HepG2 (cell line): ENCODE data around the gene NOTUM. TPM values are rescaled to one million over a fixed set of nuclear protein-coding genes. Genes with fewer than 3 reads are reported as not detected.

Experiments
- ATM ChIP-seq: fragments of 450-650 bp; IDR thresholded peaks from 2 replicates; pipeline ENCODE4 v1.7.1; 2017; ENCODE audit warnings: mild to moderate bottlenecking, borderline replicate concordance
- BRCA1 ChIP-seq: sonication (generic); formaldehyde crosslinking; IDR thresholded peaks from 2 replicates; pipeline ENCODE4 v1.4.0; 2020; ENCODE audit warnings: missing genetic modification reagents
- HDAC2 ChIP-seq: sonication (generic); formaldehyde crosslinking; IDR thresholded peaks from 2 replicates; pipeline ENCODE4 v1.4.0; 2020; ENCODE audit warnings: missing genetic modification reagents
- ISX ChIP-seq: sonication (generic); formaldehyde crosslinking; conservative IDR thresholded peaks from 2 replicates; pipeline ENCODE4 v1.5.0; 2020; ENCODE audit warnings: missing genetic modification reagents
- KDM2A ChIP-seq: sonication (generic); formaldehyde crosslinking; IDR thresholded peaks from 2 replicates; pipeline ENCODE4 v1.4.0; 2020; ENCODE audit warnings: low read depth, missing genetic modification reagents, borderline replicate concordance
- KMT2B ChIP-seq: IDR thresholded peaks from 2 replicates; pipeline ENCODE4 v1.6.1; 2016; ENCODE audit warnings: missing genetic modification reagents, missing compliant biosample characterization
- MIER2 ChIP-seq: IDR thresholded peaks from 2 replicates; pipeline ENCODE4 v1.6.1; 2016; ENCODE audit warnings: missing biosample characterization, missing genetic modification reagents
- MLLT10 ChIP-seq: sonication (generic); formaldehyde crosslinking; IDR thresholded peaks from 2 replicates; pipeline ENCODE4 v1.4.0; 2020; ENCODE audit warnings: missing genetic modification reagents
- MZF1 ChIP-seq: sonication (generic); formaldehyde crosslinking; IDR thresholded peaks from 2 replicates; pipeline ENCODE4 v1.8.1; 2023; ENCODE audit warnings: mild to moderate bottlenecking, missing genetic modification reagents, borderline replicate concordance
- NBN ChIP-seq: fragments of 450-650 bp; conservative IDR thresholded peaks from 2 replicates; pipeline ENCODE4 v1.6.1; 2017
- PAX8 ChIP-seq: sonication (generic); formaldehyde crosslinking; IDR thresholded peaks from 2 replicates; pipeline ENCODE4 v1.8.0; 2022; ENCODE audit warnings: mild to moderate bottlenecking, missing genetic modification reagents, borderline replicate concordance
- POLR2AphosphoS5 ChIP-seq: IDR thresholded peaks from 2 replicates; pipeline ENCODE4 v1.6.1; 2012; ENCODE audit warnings: low read depth, low read length
- SPEN ChIP-seq: sonication (generic); formaldehyde crosslinking; IDR thresholded peaks from 2 replicates; pipeline ENCODE4 v1.5.1; 2020; ENCODE audit warnings: low read depth, mild to moderate bottlenecking, missing genetic modification reagents
- ZFAT ChIP-seq: sonication (generic); formaldehyde crosslinking; conservative IDR thresholded peaks from 2 replicates; pipeline ENCODE4 v1.8.1; 2023; ENCODE audit warnings: missing genetic modification reagents, inconsistent platforms
- ZFP37 ChIP-seq: sonication (generic); formaldehyde crosslinking; IDR thresholded peaks from 2 replicates; pipeline ENCODE4 v1.4.0; 2020; ENCODE audit warnings: missing genetic modification reagents, borderline replicate concordance
- ZNF20 ChIP-seq: sonication (generic); formaldehyde crosslinking; IDR thresholded peaks from 2 replicates; pipeline ENCODE4 v1.4.0; 2020; ENCODE audit warnings: mild to moderate bottlenecking, moderate library complexity, missing genetic modification reagents
- ZNF660 ChIP-seq: sonication (generic); formaldehyde crosslinking; IDR thresholded peaks from 2 replicates; pipeline ENCODE4 v1.5.1; 2020; ENCODE audit warnings: mild to moderate bottlenecking, low read depth, missing genetic modification reagents, borderline replicate concordance
- ZNF703 ChIP-seq: sonication (generic); formaldehyde crosslinking; IDR thresholded peaks from 2 replicates; pipeline ENCODE4 v1.5.1; 2020; ENCODE audit warnings: missing genetic modification reagents, mild to moderate bottlenecking, moderate library complexity, borderline replicate concordance
- ZNF766 ChIP-seq: sonication (generic); formaldehyde crosslinking; IDR thresholded peaks from 2 replicates; pipeline ENCODE4 v1.5.0; 2020; ENCODE audit warnings: missing genetic modification reagents, borderline replicate concordance
- ZNF777 ChIP-seq: sonication (generic); formaldehyde crosslinking; IDR thresholded peaks from 2 replicates; pipeline ENCODE4 v1.4.0; 2020; ENCODE audit warnings: missing genetic modification reagents
- ZNF782 ChIP-seq: sonication (generic); formaldehyde crosslinking; IDR thresholded peaks from 2 replicates; pipeline ENCODE4 v1.4.0; 2020; ENCODE audit warnings: missing genetic modification reagents, mild to moderate bottlenecking, borderline replicate concordance
- polyA plus RNA-seq, 8 experiments: library from polyadenylated mRNA; depleted of rRNA in 3 of 8; stranded (reverse) in 7 of 8; unstranded in 1 of 8; fragments of >200 nt; fragmentation: Illumina TruSeq in 4 of 8; extraction: Trizol in 4 of 8; gene quantifications; 2 replicates each; pipeline versions ENCODE4 v1.2.1 to v1.2.3, GENCODE V29; 2011 to 2016; ENCODE audit warnings: low read depth in 4 of 8, missing spikeins in 1 of 8, mixed read lengths in 1 of 8; ENCODE audit not compliant: insufficient read depth in 1 of 8
- total RNA-seq, 5 experiments: library from RNA; depleted of rRNA; stranded (reverse); fragments of >200 nt; fragmentation: Illumina TruSeq; extraction: Trizol; gene quantifications; 2 replicates each; pipeline ENCODE4 v1.2.3, GENCODE V29; 2016; ENCODE audit warnings: low read depth in 1 of 5
- TF ChIP-seq, protein P1 (sequence below): sonication (generic); formaldehyde crosslinking; IDR thresholded peaks from 2 replicates; pipeline ENCODE4 v1.5.0; 2020; ENCODE audit warnings: missing genetic modification reagents
- TF ChIP-seq, protein P2 (sequence below): IDR thresholded peaks from 2 replicates; pipeline ENCODE4 v1.6.1; 2016
- TF ChIP-seq, protein P3 (sequence below): sonication (generic); formaldehyde crosslinking; IDR thresholded peaks from 2 replicates; pipeline ENCODE4 v1.4.0; 2020; ENCODE audit warnings: mild to moderate bottlenecking, missing genetic modification reagents
- TF ChIP-seq, protein P4 (sequence below): sonication (generic); formaldehyde crosslinking; IDR thresholded peaks from 2 replicates; pipeline ENCODE4 v1.4.0; 2020; ENCODE audit warnings: mild to moderate bottlenecking, low read depth, missing genetic modification reagents
- TF ChIP-seq, protein P5 (sequence below): sonication (generic); formaldehyde crosslinking; IDR thresholded peaks from 2 replicates; pipeline ENCODE4 v1.8.1; 2023; ENCODE audit warnings: mild to moderate bottlenecking, missing genetic modification reagents

The NOTUM gene
- total and polyA plus RNA-seq, 2 of the 13 experiments (the other 11 are each of a cell fraction or from before 2014, with no cell fraction given), result 150 to 160 TPM

DNA sequence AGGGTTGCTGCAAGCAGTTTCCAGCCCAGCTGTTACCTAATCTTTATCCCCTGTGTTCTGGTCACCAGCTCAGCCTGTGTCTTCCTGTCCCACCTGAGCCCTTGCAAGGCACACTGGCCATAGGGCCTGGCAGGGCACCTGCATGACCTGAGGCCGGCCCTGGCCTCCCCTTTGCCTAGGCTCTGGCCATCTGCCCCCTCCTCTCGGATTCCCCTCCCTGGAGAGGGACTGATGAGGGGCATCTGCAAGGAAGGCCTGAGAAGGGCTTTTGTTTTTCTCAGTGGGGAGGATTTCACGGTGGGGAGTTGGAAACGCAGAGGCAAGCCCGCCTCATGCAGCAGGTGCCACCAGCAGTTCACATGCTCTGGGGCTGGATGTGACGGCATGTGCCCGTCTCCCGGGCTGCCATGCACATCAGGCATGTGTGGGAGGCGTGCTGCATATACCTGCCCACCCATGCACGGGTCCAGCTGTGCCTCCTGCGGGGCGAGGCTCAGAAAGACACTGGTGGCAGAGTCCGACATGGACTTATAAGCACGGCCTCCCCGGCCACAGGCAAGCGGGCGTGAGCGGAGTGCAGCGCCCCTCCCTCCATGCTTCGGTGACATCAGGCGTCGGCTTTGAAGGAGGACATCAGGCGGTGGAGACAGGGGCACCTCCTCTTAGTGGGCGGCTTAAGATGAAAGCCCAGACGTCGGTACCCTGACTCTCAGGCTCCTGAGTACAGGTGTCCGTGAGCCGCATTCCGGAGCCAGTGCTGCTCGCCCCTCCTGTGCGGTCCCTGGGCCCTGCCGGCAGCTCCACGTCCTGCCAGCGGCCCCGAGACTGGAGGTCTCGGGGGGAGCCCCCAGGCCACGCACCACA, 33.0 kb upstream of the NOTUM start (continued):
- TF ChIP-seq ZNF766 (CRISPR knock-in tag) (0 out of 2 replicates have a peak, but pooled peaks have one; percentile 14), ZFAT (CRISPR knock-in tag) (no peak), ZNF660 (peak; percentile 39), KDM2A (CRISPR knock-in tag) (peak; percentile 33; the same call in 1 of the 2 replicates), SPEN (peak; percentile 77), NBN (no peak), MIER2 (CRISPR knock-in tag) (no peak), ZNF703 (CRISPR knock-in tag) (peak; percentile 86; the same call in 1 of the 2 replicates), ZNF20 (CRISPR knock-in tag) (no peak), MZF1 (CRISPR knock-in tag) (peak; percentile 96), ISX (CRISPR knock-in tag) (no peak), BRCA1 (CRISPR knock-in tag) (no peak), HDAC2 (no peak), PAX8 (CRISPR knock-in tag) (no peak), ZFP37 (CRISPR knock-in tag) (no peak), ZNF782 (CRISPR knock-in tag) (peak; percentile 66; the same call in 1 of the 2 replicates), ATM (no peak), KMT2B (CRISPR knock-in tag) (no peak), ZNF777 (peak; percentile 52; the same call in 1 of the 2 replicates), POLR2AphosphoS5 (peak; percentile 70), MLLT10 (CRISPR knock-in tag) (no peak)
- TF ChIP-seq, protein P1, sequence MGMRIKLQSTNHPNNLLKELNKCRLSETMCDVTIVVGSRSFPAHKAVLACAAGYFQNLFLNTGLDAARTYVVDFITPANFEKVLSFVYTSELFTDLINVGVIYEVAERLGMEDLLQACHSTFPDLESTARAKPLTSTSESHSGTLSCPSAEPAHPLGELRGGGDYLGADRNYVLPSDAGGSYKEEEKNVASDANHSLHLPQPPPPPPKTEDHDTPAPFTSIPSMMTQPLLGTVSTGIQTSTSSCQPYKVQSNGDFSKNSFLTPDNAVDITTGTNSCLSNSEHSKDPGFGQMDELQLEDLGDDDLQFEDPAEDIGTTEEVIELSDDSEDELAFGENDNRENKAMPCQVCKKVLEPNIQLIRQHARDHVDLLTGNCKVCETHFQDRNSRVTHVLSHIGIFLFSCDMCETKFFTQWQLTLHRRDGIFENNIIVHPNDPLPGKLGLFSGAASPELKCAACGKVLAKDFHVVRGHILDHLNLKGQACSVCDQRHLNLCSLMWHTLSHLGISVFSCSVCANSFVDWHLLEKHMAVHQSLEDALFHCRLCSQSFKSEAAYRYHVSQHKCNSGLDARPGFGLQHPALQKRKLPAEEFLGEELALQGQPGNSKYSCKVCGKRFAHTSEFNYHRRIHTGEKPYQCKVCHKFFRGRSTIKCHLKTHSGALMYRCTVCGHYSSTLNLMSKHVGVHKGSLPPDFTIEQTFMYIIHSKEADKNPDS (CRISPR knock-in tag), result no peak
- TF ChIP-seq, protein P2, sequence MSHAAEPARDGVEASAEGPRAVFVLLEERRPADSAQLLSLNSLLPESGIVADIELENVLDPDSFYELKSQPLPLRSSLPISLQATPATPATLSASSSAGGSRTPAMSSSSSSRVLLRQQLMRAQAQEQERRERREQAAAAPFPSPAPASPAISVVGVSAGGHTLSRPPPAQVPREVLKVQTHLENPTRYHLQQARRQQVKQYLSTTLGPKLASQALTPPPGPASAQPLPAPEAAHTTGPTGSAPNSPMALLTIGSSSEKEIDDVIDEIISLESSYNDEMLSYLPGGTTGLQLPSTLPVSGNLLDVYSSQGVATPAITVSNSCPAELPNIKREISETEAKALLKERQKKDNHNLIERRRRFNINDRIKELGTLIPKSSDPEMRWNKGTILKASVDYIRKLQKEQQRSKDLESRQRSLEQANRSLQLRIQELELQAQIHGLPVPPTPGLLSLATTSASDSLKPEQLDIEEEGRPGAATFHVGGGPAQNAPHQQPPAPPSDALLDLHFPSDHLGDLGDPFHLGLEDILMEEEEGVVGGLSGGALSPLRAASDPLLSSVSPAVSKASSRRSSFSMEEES (CRISPR knock-in tag), result no peak
- TF ChIP-seq, protein P3, sequence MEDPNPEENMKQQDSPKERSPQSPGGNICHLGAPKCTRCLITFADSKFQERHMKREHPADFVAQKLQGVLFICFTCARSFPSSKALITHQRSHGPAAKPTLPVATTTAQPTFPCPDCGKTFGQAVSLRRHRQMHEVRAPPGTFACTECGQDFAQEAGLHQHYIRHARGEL (CRISPR knock-in tag), result no peak
- TF ChIP-seq, protein P4, sequence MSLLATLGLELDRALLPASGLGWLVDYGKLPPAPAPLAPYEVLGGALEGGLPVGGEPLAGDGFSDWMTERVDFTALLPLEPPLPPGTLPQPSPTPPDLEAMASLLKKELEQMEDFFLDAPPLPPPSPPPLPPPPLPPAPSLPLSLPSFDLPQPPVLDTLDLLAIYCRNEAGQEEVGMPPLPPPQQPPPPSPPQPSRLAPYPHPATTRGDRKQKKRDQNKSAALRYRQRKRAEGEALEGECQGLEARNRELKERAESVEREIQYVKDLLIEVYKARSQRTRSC, result no peak; the same call in 1 of the 2 replicates
- TF ChIP-seq, protein P5, sequence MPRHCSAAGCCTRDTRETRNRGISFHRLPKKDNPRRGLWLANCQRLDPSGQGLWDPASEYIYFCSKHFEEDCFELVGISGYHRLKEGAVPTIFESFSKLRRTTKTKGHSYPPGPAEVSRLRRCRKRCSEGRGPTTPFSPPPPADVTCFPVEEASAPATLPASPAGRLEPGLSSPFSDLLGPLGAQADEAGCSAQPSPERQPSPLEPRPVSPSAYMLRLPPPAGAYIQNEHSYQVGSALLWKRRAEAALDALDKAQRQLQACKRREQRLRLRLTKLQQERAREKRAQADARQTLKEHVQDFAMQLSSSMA (CRISPR knock-in tag), result 0 out of 2 replicates have a peak, but pooled peaks have one; percentile 57
